Activated naive CD4-positive, alpha-beta T cell treated with anti-CD3 and anti-CD28 coated beads for 36 hours (primary cell): ENCODE results near the gene ERFL. TPM values are rescaled to one million over a fixed set of nuclear protein-coding genes. Genes with fewer than 3 reads are reported as not detected.

Experiments used
- CTCF ChIA-PET: fragments of 350-600 bp; sonication (Branson Sonifier 250); formaldehyde crosslinking; loops from one replicate; lab custom pipeline; 2021; ENCODE audit warnings: antibody characterized with exemption; lab: Charles Lee
- DNase-seq: peaks from one replicate; pipeline ENCODE4 v3.0.0-alpha.2; 2020
- H3K27ac Mint-ChIP-seq: one replicate; pipeline ENCODE4 v1.8.0; 2021; ENCODE audit warnings: mild to moderate bottlenecking, mixed read lengths
- H3K27me3 Mint-ChIP-seq: one replicate; pipeline ENCODE4 v1.8.0; 2021; ENCODE audit warnings: low read depth, mixed read lengths
- H3K36me3 Mint-ChIP-seq: one replicate; pipeline ENCODE4 v1.8.0; 2021; ENCODE audit warnings: low read depth, mixed read lengths
- H3K4me1 Mint-ChIP-seq: one replicate; pipeline ENCODE4 v1.8.0; 2021; ENCODE audit warnings: low read depth, mixed read lengths
- H3K4me3 Mint-ChIP-seq: one replicate; pipeline ENCODE4 v1.8.0; 2021; ENCODE audit warnings: mild to moderate bottlenecking, moderate library complexity, mixed read lengths
- H3K9me3 Mint-ChIP-seq: one replicate; pipeline ENCODE4 v1.8.0; 2021; ENCODE audit warnings: mixed read lengths
- intact Hi-C: fragments of 100-400 bp; cut with micrococcal nuclease; formaldehyde crosslinking; loops from one replicate; pipeline ENCODE4 v1.15.1; 2023
- total RNA-seq, 2 experiments: library from RNA; stranded (reverse); gene quantifications; one replicate each; pipeline ENCODE4 v1.2.3, GENCODE V29; 2021

ERFL gene
- total RNA-seq, 2 experiments from 2014 or later: 0.99 to 1.3 TPM

DNA sequence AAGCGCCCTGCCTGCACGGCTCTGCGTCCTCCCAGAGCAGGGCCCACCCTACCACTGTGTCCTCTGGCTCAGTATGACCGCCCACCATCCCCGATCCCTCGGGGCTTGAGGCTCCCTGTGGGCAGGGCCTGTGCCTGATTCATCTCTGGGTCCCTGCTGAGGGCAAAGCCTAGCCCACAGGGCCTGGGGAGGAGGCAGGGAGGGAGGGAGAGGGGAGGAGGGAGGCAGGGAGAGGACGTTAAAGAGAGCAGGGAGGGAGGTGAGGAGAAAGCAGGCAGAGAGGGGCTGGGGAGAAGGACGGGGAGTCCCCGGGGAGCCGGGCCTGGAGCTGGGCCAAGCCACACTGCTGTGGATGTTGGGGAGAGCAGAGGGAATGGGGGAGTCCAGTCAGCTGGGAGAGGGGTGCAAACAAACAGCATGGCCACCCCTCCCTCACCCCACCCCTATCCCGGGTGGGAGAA lies 4.0 kb upstream of the ERFL start:
- H3K27me3 Mint-ChIP-seq: no peaks in the 10 kb centered on the region
- no peak for DNase-seq
- H3K9me3 Mint-ChIP-seq: no peaks in the 10 kb centered on the region
- CTCF ChIA-PET: interaction anchor here (1.2 to 2.0 kb wide), 5 partner anchors 13 to 59 kb away, joined by 3 to 13 read pairs (median 4); partner anchors contain the start of gene CD79A
- intact Hi-C loops: no loop called here
- no peaks in the 10 kb centered on the region for H3K36me3 Mint-ChIP-seq
- no peak overlapping the region for H3K4me3 Mint-ChIP-seq
- H3K27ac Mint-ChIP-seq: no peak overlapping the region
- peaks cover 45% of the 10 kb centered on the region for H3K4me1 Mint-ChIP-seq

DNA sequence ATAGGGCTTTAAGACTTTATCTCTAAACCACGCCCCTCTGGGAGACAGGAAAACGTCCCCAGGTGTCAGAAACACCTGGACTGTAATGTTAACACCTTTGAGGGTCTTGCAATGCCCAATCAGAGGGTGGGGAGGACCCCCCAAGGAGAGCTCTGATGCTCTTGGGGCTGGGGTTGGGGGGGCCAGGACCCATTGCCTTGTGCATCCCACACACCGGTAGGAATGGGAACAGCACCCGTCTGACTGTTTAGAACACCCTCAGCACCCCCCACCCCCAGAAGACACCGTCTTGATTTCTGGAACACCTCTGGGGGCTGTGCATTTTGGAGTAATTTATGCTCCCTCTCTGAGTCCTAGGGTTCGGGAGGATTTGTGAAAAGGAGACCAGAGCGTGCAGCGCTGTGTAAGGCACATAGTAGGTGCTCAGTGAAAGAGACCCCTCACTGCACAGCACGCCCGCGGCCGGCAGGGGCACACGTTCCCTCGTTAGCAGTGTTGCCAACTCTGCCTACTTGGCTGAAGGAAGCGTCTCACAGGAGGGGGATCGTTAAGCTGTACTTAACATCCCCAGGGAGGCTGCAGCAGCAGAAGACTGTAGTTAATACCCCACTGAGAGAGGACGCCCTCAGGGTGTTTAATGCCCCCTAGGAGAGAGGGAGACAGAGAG lies 2.8 kb upstream of the ERFL start:
- CTCF ChIA-PET: interaction anchor here (1.0 to 2.0 kb wide), 5 partner anchors 16 to 58 kb away, joined by 3 to 13 read pairs (median 4); partner anchors contain the start of gene CD79A
- no peak for DNase-seq
- Mint-ChIP-seq H3K9me3 (no peaks in the 10 kb centered on the region), H3K27me3 (no peaks in the 10 kb centered on the region), H3K4me3 (no peak overlapping the region), H3K4me1 (peaks cover 37% of the 10 kb centered on the region), H3K27ac (no peak overlapping the region), H3K36me3 (no peaks in the 10 kb centered on the region)
- intact Hi-C loops: no loop called here

DNA sequence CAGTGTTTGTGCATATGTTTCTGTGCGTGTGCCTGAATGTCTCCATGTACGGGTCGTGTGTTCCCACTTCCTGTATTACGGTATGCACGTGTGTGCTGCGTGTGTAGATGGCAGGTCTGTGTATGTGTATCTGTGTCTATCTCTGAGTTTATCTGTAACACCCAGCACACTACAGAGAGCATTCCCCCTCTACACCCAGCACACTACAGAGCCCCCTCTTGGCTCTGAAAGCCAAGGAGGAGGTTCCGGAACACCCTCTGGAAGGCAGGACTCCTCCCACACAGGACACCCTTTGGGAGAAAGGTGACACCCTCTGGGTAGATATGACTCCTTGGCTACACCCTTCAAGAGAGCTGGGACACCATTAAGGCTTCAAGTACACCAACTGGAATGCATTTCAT lies 2.1 kb upstream of the ERFL start:
- peaks cover 34% of the 10 kb centered on the region for H3K4me1 Mint-ChIP-seq
- H3K27me3 Mint-ChIP-seq: no peaks in the 10 kb centered on the region
- DNase-seq: no peak
- CTCF ChIA-PET: interaction anchor here (1.0 to 2.0 kb wide), 4 partner anchors 11 to 57 kb away, joined by 4 to 13 read pairs (median 4); no protein-coding TSS in a partner anchor
- H3K4me3 Mint-ChIP-seq: peak overlapping the region; percentile 11
- no peak overlapping the region for H3K27ac Mint-ChIP-seq
- H3K36me3 Mint-ChIP-seq: no peaks in the 10 kb centered on the region
- H3K9me3 Mint-ChIP-seq: no peaks in the 10 kb centered on the region
- intact Hi-C loops: no loop called here

DNA sequence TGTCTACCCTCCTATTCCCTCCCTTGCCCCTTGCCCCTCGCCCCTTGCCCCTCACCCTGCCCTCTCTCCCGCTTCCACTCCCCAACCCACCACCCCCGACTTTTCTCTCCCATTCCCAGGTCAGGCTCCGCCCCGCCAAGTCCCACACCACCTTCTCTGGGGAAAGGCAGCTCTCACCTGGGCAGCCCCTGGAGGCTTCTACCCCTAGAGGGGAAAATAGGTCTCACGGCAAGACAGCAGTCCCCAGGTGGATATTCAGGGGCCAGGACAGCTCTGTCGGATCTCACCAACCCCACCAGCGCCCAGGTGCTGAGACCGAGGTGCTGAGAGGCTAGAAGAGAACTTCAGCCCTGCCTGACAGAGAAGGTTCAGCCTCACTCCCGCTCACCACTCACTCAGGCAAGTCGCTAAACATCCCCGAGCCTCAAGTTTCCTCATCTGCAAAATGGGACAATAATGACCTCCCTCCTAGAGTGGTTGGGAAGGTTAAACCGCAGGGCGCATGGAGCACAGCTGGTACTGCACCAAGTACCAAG lies 1.4 kb upstream of the ERFL start:
- no peak for DNase-seq
- no peak overlapping the region for H3K27ac Mint-ChIP-seq
- intact Hi-C loops: loop anchor here (1.0 to 2.0 kb wide), 2 partner anchors 15 to 42 kb away; no protein-coding TSS in a partner anchor
- no peaks in the 10 kb centered on the region for H3K9me3 Mint-ChIP-seq
- CTCF ChIA-PET: interaction anchor here (1.4 to 1.5 kb wide), 2 partner anchors 12 to 42 kb away, joined by 3 to 4 read pairs; no protein-coding TSS in a partner anchor
- H3K27me3 Mint-ChIP-seq: no peaks in the 10 kb centered on the region
- no peaks in the 10 kb centered on the region for H3K36me3 Mint-ChIP-seq
- H3K4me1 Mint-ChIP-seq: peaks cover 27% of the 10 kb centered on the region
- peak overlapping the region; percentile 73 for H3K4me3 Mint-ChIP-seq

DNA sequence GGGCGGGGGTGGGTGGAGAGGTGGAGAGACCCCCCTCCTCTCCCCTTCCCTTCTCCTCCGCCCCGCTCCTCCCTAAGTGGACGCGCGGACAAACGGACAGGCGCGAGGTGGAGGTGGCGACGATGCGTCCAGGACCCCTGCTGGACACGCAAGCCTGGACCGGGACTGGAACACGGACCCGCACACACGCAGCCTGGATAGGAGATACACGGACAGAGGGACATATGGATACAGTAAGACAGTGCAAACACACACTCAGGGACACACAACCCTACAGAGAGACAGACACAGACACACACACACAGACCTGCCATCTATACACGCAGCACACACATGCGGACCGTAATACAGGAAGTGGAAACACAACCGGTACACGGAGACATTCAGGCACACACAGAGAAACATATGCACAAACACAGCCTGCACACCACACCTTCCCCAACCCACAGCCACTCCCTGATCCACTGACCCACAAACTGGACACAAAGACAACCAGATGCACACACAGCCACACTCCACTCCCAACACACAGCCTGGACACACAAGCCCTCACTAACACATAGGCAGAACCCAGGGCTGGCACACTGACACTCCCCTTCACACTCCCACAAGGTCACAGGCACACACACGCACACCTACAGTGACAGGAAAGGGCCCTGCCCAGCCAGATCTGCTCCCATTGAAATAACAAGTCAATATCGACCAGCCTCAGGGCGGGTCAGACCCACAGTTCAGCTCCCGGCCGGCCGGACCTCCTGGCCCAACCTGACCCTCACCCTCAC lies 696 bp upstream of the ERFL start:
- H3K27me3 Mint-ChIP-seq: no peaks in the 10 kb centered on the region
- H3K4me3 Mint-ChIP-seq: peak overlapping the region; percentile 73
- peak; percentile 64 for DNase-seq
- intact Hi-C loops: loop anchor here (1.0 to 2.0 kb wide), 2 partner anchors 16 to 42 kb away; no protein-coding TSS in a partner anchor
- peak overlapping the region; percentile 40 for H3K27ac Mint-ChIP-seq
- no peaks in the 10 kb centered on the region for H3K36me3 Mint-ChIP-seq
- peaks cover 23% of the 10 kb centered on the region for H3K4me1 Mint-ChIP-seq
- CTCF ChIA-PET: interaction anchor here (0.9 to 1.5 kb wide), 4 partner anchors 10 to 55 kb away, joined by 3 to 5 read pairs (median 4); no protein-coding TSS in a partner anchor
- H3K9me3 Mint-ChIP-seq: no peaks in the 10 kb centered on the region

DNA sequence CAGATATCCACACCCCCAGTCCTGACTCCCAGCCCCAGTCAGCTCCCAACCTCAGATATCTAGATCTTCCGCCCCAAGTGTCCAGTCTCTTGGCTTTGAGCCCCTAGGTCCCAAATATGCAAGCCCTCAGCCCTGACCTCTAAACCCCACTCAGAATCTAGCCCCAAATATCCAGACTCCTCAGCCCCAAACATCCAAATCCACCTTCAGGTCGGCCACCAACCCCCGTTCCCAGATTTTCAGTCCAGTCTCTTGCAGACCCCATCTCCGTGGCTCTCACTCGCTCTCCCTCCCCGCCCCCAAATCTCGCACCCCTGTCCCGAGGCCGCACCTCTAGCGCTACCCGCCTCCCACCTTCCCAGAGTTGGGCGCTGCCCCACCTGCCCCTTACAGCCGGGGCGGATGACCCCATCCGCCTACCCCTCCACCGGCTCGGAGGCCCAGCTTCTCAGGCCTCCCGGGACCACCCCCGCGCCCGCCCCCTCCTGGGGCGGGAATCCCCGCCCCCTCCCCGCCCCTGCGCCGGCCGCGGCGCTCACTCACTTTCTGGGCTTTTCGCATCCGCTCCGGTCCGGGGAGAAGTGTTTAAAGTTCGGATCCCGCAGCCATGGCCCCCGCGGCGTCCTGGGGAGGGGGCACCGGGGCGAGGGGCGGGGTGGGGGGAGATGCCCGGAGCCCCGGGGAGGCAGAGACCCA lies 604 bp downstream of the ERFL start:
- peaks cover 24% of the 10 kb centered on the region for H3K4me1 Mint-ChIP-seq
- no peaks in the 10 kb centered on the region for H3K27me3 Mint-ChIP-seq
- H3K27ac Mint-ChIP-seq: no peak overlapping the region
- intact Hi-C loops: loop anchor here (2.0 kb wide), 1 partner anchor 17 kb away; no protein-coding TSS in a partner anchor
- peak; percentile 38 for DNase-seq
- no peaks in the 10 kb centered on the region for H3K9me3 Mint-ChIP-seq
- no peaks in the 10 kb centered on the region for H3K36me3 Mint-ChIP-seq
- CTCF ChIA-PET: interaction anchor here (0.6 to 1.1 kb wide), 3 partner anchors 9 to 54 kb away, joined by 3 to 5 read pairs (median 3); no protein-coding TSS in a partner anchor
- peak overlapping the region; percentile 77 for H3K4me3 Mint-ChIP-seq

DNA sequence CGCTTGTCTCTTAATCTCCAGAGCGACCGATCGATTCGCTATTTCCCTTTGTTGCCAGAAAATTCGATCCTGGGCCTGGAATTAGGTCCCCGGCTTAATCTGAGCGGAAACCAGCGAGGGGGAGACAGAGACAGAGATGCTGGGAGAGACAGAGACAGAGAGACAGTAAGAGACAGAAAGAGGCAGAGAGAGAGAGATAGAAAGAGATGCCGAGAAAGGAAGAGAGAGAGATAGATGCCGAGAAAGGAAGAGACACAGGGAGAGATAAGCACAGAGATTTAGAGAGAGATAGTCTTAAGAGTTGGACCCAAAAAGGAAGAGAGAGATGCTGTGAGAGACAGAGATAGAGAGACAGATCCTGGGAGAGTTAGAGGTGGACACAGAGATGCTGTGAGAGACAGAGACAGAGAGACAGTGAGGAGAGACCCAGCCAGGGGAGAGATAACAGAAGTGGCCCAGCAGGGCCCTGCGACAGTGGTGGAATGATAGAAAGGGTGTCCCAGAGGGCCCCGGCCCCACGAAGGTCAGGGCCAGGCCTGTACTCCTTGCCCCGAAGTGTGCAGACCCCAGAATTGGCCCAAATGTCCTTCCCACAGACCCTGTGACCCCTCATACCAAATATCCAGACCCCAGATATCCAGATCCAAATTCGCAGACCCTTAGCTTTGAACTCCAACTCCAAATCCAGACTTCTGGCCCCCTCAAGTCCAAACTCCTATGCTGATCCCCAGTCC lies 1.3 kb downstream of the ERFL start:
- CTCF ChIA-PET: interaction anchor here (0.6 kb wide), 1 partner anchor 18 kb away, joined by 3 read pairs; no protein-coding TSS in a partner anchor
- peaks cover 4% of the 10 kb centered on the region for H3K27me3 Mint-ChIP-seq

DNA sequence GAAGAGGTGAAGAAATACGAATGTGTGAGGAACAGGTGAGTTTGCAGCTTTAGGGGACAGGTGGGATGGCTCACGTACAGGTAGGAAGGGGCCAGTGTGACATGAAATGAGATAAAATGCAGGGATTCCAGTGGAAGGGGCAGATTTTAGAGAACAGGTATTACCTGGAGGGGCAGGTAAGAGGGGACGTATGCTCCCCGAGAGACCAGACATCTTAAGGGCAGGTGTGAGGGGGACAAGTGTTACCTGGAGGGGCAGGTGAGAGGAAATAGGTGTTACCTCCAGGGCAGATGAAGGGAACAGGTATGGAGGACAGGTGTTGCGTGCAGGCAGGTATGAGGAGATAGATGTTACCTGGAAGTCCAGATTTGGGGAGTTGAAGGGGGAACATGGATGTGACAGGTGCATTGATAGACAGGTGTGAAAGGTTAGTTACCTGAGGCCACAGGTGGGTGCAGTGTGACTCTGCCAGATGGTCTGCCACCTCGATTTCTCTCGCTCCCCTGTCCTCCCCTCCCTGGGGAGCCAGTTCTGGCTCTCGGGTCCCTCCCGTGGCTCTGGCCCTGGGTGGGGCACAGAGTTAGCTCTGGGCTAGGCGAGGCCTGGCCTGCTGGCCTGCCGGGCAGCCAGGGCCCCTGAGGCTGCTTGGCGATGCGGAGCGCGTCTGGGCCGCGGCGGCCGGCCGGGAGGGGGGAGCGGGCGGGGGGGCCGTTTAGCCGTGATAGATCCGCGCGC lies 2.1 kb downstream of the ERFL start:
- no peak overlapping the region for H3K27ac Mint-ChIP-seq
- DNase-seq: no peak
- peaks cover 32% of the 10 kb centered on the region for H3K4me1 Mint-ChIP-seq
- H3K4me3 Mint-ChIP-seq: no peak overlapping the region
- peaks cover 4% of the 10 kb centered on the region for H3K27me3 Mint-ChIP-seq
- CTCF ChIA-PET: interaction anchor here (0.6 kb wide), 1 partner anchor 93 kb away, joined by 10 read pairs; no protein-coding TSS in a partner anchor
- no peaks in the 10 kb centered on the region for H3K36me3 Mint-ChIP-seq
- intact Hi-C loops: no loop called here
- H3K9me3 Mint-ChIP-seq: no peaks in the 10 kb centered on the region

More for the DNA sequence above, 1.3 kb downstream of the ERFL start:
- H3K36me3 Mint-ChIP-seq: no peaks in the 10 kb centered on the region
- intact Hi-C loops: no loop called here
- no peak overlapping the region for H3K27ac Mint-ChIP-seq
- H3K4me3 Mint-ChIP-seq: no peak overlapping the region
- H3K4me1 Mint-ChIP-seq: peaks cover 29% of the 10 kb centered on the region
- H3K9me3 Mint-ChIP-seq: no peaks in the 10 kb centered on the region
- DNase-seq: no peak

DNA sequence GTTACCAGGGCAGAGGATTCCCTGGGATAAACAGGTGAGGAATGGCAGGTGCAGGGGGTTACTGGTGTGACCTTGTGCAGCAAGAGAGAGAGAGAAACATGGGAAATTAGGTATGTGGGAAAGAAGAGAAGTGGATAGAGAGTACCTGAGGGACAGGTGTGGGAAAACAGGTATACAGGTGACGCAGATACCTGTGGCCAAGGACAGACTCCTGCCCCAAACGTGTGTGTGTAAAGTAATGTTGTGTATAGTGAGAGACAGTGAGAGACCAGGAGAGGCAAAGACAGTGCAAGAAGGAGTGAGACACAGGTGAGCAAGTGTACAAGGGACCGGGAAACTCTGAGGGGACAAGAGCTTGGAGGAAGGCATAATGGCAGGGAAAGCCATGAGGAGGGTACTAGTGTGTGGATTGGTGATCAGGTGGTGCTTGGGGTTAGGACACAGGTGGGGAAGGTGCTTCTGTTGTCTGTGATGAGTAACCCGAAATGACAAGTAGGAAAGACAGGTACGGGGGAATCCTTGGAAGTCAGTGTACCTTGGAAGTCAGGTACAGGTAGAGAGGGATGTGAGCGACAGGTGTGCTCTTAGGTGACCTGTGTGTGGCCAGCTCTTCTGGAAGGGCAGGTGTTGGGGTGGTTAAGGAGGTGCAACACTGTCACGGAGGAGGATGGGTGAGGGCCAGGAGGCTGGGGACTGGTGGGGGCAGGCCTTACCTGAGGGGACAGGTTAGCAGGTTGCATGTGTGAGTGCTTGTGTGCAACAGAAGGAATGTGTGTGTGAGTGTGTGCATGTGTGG lies 2.8 kb downstream of the ERFL start:
- no peaks in the 10 kb centered on the region for H3K9me3 Mint-ChIP-seq
- intact Hi-C loops: no loop called here
- H3K4me1 Mint-ChIP-seq: peaks cover 30% of the 10 kb centered on the region
- no peak overlapping the region for H3K4me3 Mint-ChIP-seq
- H3K27me3 Mint-ChIP-seq: peaks cover 4% of the 10 kb centered on the region
- no peak for DNase-seq
- CTCF ChIA-PET: interaction anchor here (0.6 kb wide), 2 partner anchors 25 to 93 kb away, joined by 4 to 10 read pairs; no protein-coding TSS in a partner anchor
- no peak overlapping the region for H3K27ac Mint-ChIP-seq
- no peaks in the 10 kb centered on the region for H3K36me3 Mint-ChIP-seq
